Psoas muscle (tissue), 8 donors: ENCODE measurements around the gene ADGRG3. TPM values are rescaled to one million over a fixed set of nuclear protein-coding genes. Genes with fewer than 3 reads are reported as not detected.

Experiments
- ATAC-seq, 4 donors: fragments of 200-7000 bp; cut with Tn5 transposase; one replicate each; pipeline ENCODE4 v1.9.1; 2020; ENCODE audit warnings: moderate library complexity in 3 of 4, mild to moderate bottlenecking in 2 of 4
- DNase-seq, 2 donors: peaks; one replicate each; pipeline ENCODE4 v3.0.0-alpha.2; 2020
- H3K27ac ChIP-seq: fragments of 200-600 bp; one replicate; pipeline ENCODE4 v1.8.0; 2022
- H3K27me3 ChIP-seq, 3 donors: fragments of 200-600 bp in 1 of 3; one replicate each; pipeline versions ENCODE4 v1.6.1 to v1.8.0; 2013 to 2022; ENCODE audit warnings: low read length in 2 of 3, mild to moderate bottlenecking in 2 of 3, moderate library complexity in 1 of 3; ENCODE audit not compliant: insufficient read depth in 3 of 3
- H3K36me3 ChIP-seq, 2 donors: fragments of 200-600 bp in 1 of 2; one replicate each; pipeline versions ENCODE4 v1.6.1 to v1.8.0; 2013 to 2022; ENCODE audit warnings: low read depth in 1 of 2, mild to moderate bottlenecking in 1 of 2, moderate library complexity in 1 of 2; ENCODE audit not compliant: insufficient read depth in 1 of 2
- H3K4me1 ChIP-seq: fragments of 200-600 bp; one replicate; pipeline ENCODE4 v1.8.0; 2022
- H3K4me3 ChIP-seq: fragments of 200-600 bp; one replicate; pipeline ENCODE4 v1.8.0; 2022; ENCODE audit warnings: mild to moderate bottlenecking
- H3K9me3 ChIP-seq: fragments of 200-600 bp; one replicate; pipeline ENCODE4 v1.8.0; 2022
- CTCF ChIP-seq: fragments of 200-600 bp; IDR thresholded peaks from one replicate; pipeline ENCODE4 v1.8.0; 2022; ENCODE audit warnings: antibody characterized with exemption
- WGBS, 3 donors: extraction: QIAGEN DNeasy Blood & Tissue Kit; methylation state at CpG; one replicate each; pipeline versions ENCODE4 v1.1.6 to v1.1.7; 2013; 5-methylcytosine and 5-hydroxymethylcytosine counted together
- intact Hi-C, 2 donors: fragments of 100-400 bp; cut with DNase I; formaldehyde crosslinking; loops; one replicate each; pipeline versions ENCODE4 v1.11.0 to v1.14.2; 2022
- polyA plus RNA-seq, 3 donors: library from polyadenylated mRNA; stranded (reverse); fragments of 200-250 nt; gene quantifications; one replicate each; pipeline ENCODE4 v1.2.3, GENCODE V29; 2013
- total RNA-seq, 4 donors: library from RNA; stranded (reverse); fragmentation: NEBNext Ultra II Directional in 2 of 4; extraction: Animal tissue kit (Norgen Biotek cat#: 25700) in 2 of 4; gene quantifications; one replicate each; pipeline versions ENCODE4 v1.2.1 to v1.2.4, GENCODE V29; 2021 to 2023
- donor health status: healthy with polysubstance abuse.
- donor health status: DM: no; HTN: no; CAD: no; lungs with moderate emphysema.
- donor health status: Bipolar disorder and iron deficiency.
- donor health status: healthy.
- donor health status: DM: yes; HTN: yes; CAD: no.
- donor health status: DM: no; HTN: no; CAD: no.
- donor health status: DM: no; HTN: no; CAD: no.
- donor health status: DM: yes; HTN: yes; CAD: no.

The ADGRG3 gene
- total and polyA plus RNA-seq, 7 donors = 0.16 to 0.57 (median 0.31) TPM

- intact Hi-C loops = no loop called here
- no peaks in the 10 kb centered on the region for H3K27me3 ChIP-seq
- no peak overlapping the region for H3K27ac ChIP-seq
- no peak for TF ChIP-seq CTCF
- WGBS, 3 donors = 76 to 81% (median 79%) methylated on average over 10 of the region's 10 CpGs
- no peak overlapping the region for H3K4me3 ChIP-seq
- no peaks in the 10 kb centered on the region for H3K9me3 ChIP-seq
- DNase-seq (no peak), ATAC-seq (no peak)
- H3K4me1 ChIP-seq = no peaks in the 10 kb centered on the region
- H3K36me3 ChIP-seq = no peaks in the 10 kb centered on the region
Measured at GRCh38 chr16:57658130-57658877, 9.8 kb upstream of the ADGRG3 start.

GRCh38 chr16:57658878-57659674 is 9.0 kb upstream of the ADGRG3 start:
- no peak overlapping the region for H3K4me3 ChIP-seq
- DNase-seq (no peak), ATAC-seq (no peak)
- TF ChIP-seq CTCF = no peak
- intact Hi-C loops = no loop called here
- no peaks in the 10 kb centered on the region for H3K27me3 ChIP-seq
- 67 to 73% (median 70%) methylated on average over 19 of the region's 19 CpGs for WGBS, 3 donors
- no peaks in the 10 kb centered on the region for H3K9me3 ChIP-seq
- no peaks in the 10 kb centered on the region for H3K36me3 ChIP-seq
- no peak overlapping the region for H3K27ac ChIP-seq
- no peaks in the 10 kb centered on the region for H3K4me1 ChIP-seq

- no peak for TF ChIP-seq CTCF
- Histone ChIP-seq H3K27me3 (no peaks in the 10 kb centered on the region), H3K36me3 (no peaks in the 10 kb centered on the region), H3K4me1 (no peaks in the 10 kb centered on the region), H3K4me3 (no peak overlapping the region), H3K27ac (no peak overlapping the region), H3K9me3 (no peaks in the 10 kb centered on the region)
- DNase-seq = no peak
- ATAC-seq = no peak
- intact Hi-C loops = no loop called here
- WGBS, 3 donors = 90 to 93% (median 92%) methylated on average over 11 of the region's 11 CpGs
Measured at GRCh38 chr16:57660715-57661463, 7.2 kb upstream of the ADGRG3 start.

- Histone ChIP-seq H3K36me3 (no peaks in the 10 kb centered on the region), H3K27me3 (no peaks in the 10 kb centered on the region), H3K27ac (no peak overlapping the region), H3K4me3 (no peak overlapping the region), H3K9me3 (no peaks in the 10 kb centered on the region), H3K4me1 (no peaks in the 10 kb centered on the region)
- 82 to 97% (median 83%) methylated on average over 7 of the region's 7 CpGs for WGBS, 3 donors
- ATAC-seq (no peak), DNase-seq (no peak)
- no peak for TF ChIP-seq CTCF
- intact Hi-C loops = no loop called here
Measured at GRCh38 chr16:57661510-57661909, 6.6 kb upstream of the ADGRG3 start.
